HG02973 (cell line): Measurements from ENCODE around the gene IL7R.
A peak's percentile ranks its signal among the peaks of the same experiment; 100 is the strongest.

Experiments
- ATAC-seq: cut with Tn5 transposase; IDR thresholded peaks from one replicate; pipeline ENCODE4 v1.9.1; 2021; ENCODE audit warnings: moderate library complexity; ENCODE audit not compliant: unreplicated experiment

The IL7R gene

DNA sequence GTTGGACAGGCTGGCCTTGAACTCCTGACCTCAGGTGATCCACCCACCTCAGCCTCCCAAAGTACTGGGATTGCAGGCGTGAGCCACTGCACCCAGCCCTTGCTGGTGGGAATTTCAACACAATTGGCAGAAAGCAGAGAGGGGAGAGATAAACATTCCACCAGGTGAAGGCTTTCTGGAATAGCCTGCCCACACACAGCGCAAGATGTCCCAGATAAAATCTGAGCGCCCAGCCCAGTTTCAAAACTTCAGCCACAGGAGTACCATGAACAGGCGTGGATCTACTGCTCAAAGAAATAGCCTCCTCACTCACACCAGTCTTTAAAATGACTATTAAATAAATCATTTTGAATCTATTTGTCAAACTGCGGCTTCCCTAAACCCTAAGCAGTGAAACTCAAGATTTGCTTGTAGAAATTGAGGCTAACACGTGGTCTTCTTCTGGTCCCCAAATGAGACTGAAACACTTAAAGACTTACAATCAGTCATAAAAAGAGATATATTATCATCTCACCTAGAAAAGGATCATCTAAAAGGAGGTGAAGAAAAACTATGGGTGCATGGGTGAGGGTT is 47.0 kb downstream of the IL7R start:
- no peak for ATAC-seq

- peak; percentile 68 for ATAC-seq
These were observed 47.9 kb downstream of the IL7R start for GRCh38 chr5:35904443-35905132.

GRCh38 chr5:35908228-35908627 is 51.5 kb downstream of the IL7R start:
- no peak for ATAC-seq

GRCh38 chr5:35908814-35909213 is 52.1 kb downstream of the IL7R start:
- no peak for ATAC-seq

DNA sequence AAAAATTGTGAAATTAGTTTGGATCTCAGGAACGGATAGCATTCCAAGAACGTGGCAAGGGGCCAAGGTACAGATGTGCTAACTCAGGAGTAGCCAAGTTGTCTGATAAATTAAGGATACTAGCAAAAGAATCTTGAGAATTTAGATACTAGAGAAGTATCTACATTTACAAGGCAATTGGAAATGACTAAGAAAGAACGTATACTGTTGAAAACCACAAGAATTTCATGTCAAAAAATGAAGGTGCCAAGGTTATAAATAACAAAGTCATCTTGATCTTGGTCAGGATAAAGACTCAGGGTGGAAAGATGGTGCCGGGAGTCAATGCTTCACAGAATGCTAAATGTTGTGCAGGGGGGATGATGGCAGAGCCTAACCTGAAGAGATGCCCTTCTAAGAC is 62.5 kb downstream of the IL7R start:
- no peak for ATAC-seq

- ATAC-seq, result no peak
These were observed 64.2 kb downstream of the IL7R start for GRCh38 chr5:35920890-35921289.

- ATAC-seq, result no peak
These were observed 65.2 kb downstream of the IL7R start for GRCh38 chr5:35921930-35922329.

DNA sequence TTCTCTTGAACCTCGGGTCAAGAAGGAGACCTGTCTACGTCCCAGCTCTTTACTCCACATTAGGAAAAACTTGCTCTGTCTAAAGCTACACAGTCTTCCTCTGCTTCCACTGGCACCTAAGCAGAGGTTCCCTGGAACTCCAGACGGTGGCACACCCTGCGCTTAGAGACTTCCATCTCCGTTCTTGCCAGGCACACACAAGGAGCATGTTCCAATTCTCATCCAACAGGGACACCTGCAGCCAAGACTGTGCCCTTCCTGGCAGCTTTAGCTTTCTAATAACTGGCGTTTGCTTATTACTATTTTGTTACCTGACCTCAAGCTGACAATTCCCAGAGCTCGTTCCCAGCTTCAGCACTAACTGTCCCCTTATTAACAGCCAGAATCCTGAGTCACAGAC is 65.8 kb downstream of the IL7R start:
- no peak for ATAC-seq

DNA sequence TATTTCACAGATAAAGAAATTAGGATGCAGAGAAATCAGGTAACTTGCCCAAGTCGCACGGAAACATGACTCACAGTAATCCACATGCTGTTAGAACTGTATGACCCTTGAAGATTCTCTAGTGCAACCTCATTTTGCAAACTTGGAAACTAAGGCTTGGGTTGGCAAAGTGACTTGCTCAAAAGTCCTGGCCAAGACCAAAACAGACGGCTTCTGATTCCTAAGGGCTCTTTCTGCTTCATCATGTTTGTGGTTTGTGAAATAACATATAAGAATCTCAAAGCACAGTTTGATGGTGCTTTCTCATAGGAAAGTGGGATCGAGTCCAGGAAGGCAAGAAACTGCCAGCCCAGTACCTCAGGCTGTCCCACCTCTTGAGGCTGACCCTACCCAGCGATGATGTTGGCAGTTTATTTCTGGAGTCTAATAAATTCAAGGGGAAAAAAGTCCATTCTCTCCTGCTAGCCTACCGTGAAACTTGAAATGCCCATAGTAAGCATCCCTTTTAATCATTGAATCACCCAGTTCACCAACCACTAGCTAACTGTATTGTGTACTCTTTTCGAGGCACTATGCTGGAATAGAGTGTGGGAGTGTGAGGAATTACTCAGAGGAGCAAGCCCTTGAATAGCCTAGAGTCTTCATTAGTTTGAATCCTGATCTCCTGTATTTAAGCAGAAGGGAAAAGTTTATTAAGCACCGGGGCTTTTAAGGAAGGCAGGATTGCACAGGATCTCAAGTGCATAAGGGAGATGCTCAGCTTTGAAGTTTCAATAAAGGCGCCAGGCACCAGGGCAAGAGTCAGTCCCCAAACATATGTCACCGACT is 67.6 kb downstream of the IL7R start:
- no peak for ATAC-seq

DNA sequence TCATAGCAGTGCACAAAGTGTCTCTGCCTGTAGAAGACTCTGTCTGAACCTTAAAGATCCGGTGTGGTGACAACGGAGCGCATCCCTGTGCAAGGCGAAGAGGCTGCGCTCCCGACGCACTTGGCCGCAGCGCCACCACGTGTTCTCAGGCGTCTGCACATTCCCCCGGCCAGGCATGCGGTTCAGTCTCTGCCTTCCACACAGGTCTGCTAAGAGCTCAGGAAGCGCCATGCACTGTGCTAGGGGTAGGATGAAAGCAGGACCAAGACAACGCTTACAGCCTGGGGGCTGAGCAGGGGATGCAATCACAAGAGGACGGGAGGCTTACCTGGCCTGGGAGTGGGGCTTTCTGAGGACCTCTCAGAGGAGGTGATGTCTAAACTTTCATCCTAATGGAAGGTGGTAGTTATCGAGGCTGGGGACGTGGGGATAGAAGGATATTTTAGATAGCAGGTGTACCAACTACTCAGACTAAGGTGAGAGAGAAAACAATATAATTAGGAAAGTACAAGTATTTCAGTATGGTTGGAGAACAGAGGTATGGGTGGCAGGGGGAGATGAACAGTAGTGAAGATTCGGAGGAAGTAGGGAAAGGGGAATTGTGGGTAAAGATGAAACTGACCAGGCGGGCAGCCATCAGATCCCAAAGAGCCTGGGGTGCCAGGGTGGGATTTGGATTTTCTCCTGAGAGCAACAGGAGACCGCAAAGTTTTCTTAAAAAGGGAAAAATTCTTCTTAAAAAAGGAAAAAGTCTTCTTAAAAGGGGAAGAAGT is 68.4 kb downstream of the IL7R start:
- no peak for ATAC-seq

- ATAC-seq, result no peak
These were observed 69.8 kb downstream of the IL7R start for GRCh38 chr5:35926389-35927051.
